Gastrocnemius medialis (tissue), 4 donors: Measurements from ENCODE around the gene HCN2. TPM values are rescaled to one million over a fixed set of nuclear protein-coding genes. Genes with fewer than 3 reads are reported as not detected.
"Not testable (repeated sequence)": the region's sequence is repeated elsewhere in the genome, so short reads cannot be mapped to it uniquely, and the experiment has no call there.

Source experiments
- ATAC-seq, 2 donors: fragments of 150-250 bp; one replicate each; pipeline ENCODE4 v1.9.1; 2016
- DNase-seq, 2 donors: peaks; one replicate each; pipeline ENCODE4 v3.0.0-alpha.2; 2019
- H3K27ac ChIP-seq, 4 donors: fragments of 200-600 bp; sonication (generic); 1 replicate in 1 of 4; 2 replicates in 3 of 4; pipeline ENCODE4 v1.5.1; 2016 to 2018; ENCODE audit warnings: mild to moderate bottlenecking in 2 of 4, moderate library complexity in 1 of 4
- H3K27me3 ChIP-seq, 3 donors: fragments of 200-600 bp; sonication (generic) in 2 of 3; 1 replicate in 1 of 3; 2 replicates in 2 of 3; pipeline versions ENCODE4 v1.5.1 to v1.6.0; 2016 to 2019; ENCODE audit warnings: mild to moderate bottlenecking in 1 of 3, moderate library complexity in 1 of 3
- H3K36me3 ChIP-seq, 2 donors: fragments of 200-600 bp; sonication (generic) in 1 of 2; one replicate each; pipeline ENCODE4 v1.5.1; 2017 to 2018
- H3K4me1 ChIP-seq, 2 donors: fragments of 200-600 bp; sonication (generic) in 1 of 2; one replicate each; pipeline ENCODE4 v1.5.1; 2016 to 2017; ENCODE audit warnings: mild to moderate bottlenecking in 2 of 2
- H3K4me3 ChIP-seq, 4 donors: fragments of 200-600 bp; sonication (generic) in 3 of 4; 1 replicate in 1 of 4; 2 replicates in 3 of 4; pipeline ENCODE4 v1.5.1; 2016 to 2019; ENCODE audit warnings: mild to moderate bottlenecking in 2 of 4
- H3K9me3 ChIP-seq, 3 donors: fragments of 200-600 bp; sonication (generic) in 2 of 3; 1 replicate in 1 of 3; 2 replicates in 2 of 3; pipeline ENCODE4 v1.5.1; 2016 to 2019
- POLR2A ChIP-seq, 2 donors: fragments of 450-650 bp; IDR thresholded peaks; one replicate each; pipeline ENCODE4 v1.6.1; 2017; ENCODE audit warnings: antibody characterized with exemption in 2 of 2, mild to moderate bottlenecking in 2 of 2, moderate library complexity in 2 of 2
- in situ Hi-C, 4 donors: fragments of 200-750 bp; cut with MboI; loops; one replicate each; pipeline versions ENCODE4 v1.15.0 to v1.8.0; 2017; ENCODE audit warnings: low sequenced_read_pairs in 4 of 4
- intact Hi-C: fragments of 100-400 bp; cut with DNase I; formaldehyde crosslinking; loops from one replicate; pipeline ENCODE4 v1.15.1; 2023; ENCODE audit warnings: low total_unique reads
- total RNA-seq, 4 donors: library from RNA; depleted of rRNA; stranded (reverse); fragments of >200 nt; gene quantifications; one replicate each; pipeline versions ENCODE4 v1.1.0 to v1.2.3, GENCODE V29; 2016
- TF ChIP-seq, protein P1 (sequence below), 5 experiments: fragments of 450-650 bp in 3 of 5; fragments of 200-600 bp in 2 of 5; sonication (generic) in 2 of 5; IDR thresholded peaks in 4 of 5; conservative IDR thresholded peaks in 1 of 5; 1 replicate in 4 of 5; 2 replicates in 1 of 5; pipeline ENCODE4 v1.5.1; 2016 to 2019; ENCODE audit warnings: antibody characterized with exemption in 5 of 5, mild to moderate bottlenecking in 3 of 5, moderate library complexity in 3 of 5

Gene HCN2
- total RNA-seq, 4 donors from 2014 or later, result 0.10 TPM; not detected in 3

DNA sequence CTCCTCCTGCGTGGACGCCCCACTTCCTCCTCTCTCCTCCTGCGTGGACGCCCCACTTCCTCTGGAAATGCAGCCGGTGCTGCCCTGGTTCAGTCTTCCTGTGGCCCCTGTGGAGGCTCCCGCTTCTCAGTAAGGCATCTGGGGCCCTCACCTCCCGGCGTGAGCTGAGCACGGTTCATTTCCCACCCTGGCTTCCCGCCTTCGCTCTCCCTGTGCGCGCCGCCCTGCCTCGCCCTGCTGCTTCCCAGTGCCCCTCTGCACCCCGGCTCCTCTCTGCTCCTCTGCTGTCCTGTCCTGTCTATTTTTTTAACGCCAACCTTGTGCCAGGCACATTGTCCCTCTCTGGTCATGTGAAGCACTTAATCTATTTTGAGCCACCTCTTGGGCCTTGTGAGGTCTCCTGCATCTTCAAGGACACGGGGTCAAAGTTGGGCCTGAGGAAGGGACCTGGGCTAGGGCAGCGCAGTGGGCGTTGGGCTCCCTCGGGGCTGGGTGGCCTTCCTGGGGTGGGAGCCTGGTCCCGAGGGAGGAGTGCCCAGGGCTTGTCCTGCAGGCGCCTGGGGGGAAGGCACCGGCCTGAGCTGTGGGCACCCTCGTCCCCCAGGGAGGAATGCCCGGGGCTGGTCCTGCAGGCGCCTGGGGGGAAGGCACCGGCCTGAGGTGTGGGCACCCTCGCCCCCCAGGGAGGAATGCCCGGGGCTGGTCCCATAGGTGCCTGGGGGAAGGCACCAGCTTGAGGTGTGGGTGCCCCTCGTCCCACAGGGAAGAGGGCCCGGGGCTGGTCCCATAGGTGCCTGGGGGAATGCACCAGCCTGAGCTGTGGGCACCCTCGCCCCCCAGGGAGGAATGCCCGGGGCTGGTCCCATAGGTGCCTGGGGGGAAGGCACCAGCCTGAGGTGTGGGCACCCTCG lies 13.0 kb downstream of the HCN2 start:
- H3K9me3 ChIP-seq, result no peaks in the 10 kb centered on the region
- H3K36me3 ChIP-seq, result no peaks in the 10 kb centered on the region
- no peak overlapping the region for H3K27ac ChIP-seq
- intact Hi-C loops (no loop called here), in situ Hi-C loops (no loop called here)
- no peaks in the 10 kb centered on the region for H3K4me1 ChIP-seq
- DNase-seq (no peak), ATAC-seq (no peak)
- peaks cover 0 to 2% (median 1%) of the 10 kb centered on the region in 3 donors for H3K27me3 ChIP-seq
- H3K4me3 ChIP-seq, result no peak overlapping the region
- TF ChIP-seq, protein P1, sequence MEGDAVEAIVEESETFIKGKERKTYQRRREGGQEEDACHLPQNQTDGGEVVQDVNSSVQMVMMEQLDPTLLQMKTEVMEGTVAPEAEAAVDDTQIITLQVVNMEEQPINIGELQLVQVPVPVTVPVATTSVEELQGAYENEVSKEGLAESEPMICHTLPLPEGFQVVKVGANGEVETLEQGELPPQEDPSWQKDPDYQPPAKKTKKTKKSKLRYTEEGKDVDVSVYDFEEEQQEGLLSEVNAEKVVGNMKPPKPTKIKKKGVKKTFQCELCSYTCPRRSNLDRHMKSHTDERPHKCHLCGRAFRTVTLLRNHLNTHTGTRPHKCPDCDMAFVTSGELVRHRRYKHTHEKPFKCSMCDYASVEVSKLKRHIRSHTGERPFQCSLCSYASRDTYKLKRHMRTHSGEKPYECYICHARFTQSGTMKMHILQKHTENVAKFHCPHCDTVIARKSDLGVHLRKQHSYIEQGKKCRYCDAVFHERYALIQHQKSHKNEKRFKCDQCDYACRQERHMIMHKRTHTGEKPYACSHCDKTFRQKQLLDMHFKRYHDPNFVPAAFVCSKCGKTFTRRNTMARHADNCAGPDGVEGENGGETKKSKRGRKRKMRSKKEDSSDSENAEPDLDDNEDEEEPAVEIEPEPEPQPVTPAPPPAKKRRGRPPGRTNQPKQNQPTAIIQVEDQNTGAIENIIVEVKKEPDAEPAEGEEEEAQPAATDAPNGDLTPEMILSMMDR (IDR thresholded peaks at IDR 0.05 in 4 of 5, conservative IDR thresholded peaks at IDR 0.05 in 1 of 5), result no peak
- TF ChIP-seq POLR2A (IDR thresholded peaks at IDR 0.05), result no peak

DNA sequence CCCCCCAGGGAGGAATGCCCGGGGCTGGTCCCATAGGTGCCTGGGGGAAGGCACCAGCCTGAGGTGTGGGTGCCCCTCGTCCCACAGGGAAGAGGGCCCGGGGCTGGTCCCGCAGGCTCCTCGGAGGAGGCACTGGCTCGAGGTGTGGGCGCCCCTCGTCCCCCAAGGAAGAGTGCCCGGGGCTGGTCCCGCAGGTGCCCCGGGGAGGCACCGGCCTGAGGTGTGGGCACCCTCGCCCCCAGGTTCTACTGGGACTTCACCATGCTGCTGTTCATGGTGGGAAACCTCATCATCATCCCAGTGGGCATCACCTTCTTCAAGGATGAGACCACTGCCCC lies 13.6 kb downstream of the HCN2 start:
- H3K9me3 ChIP-seq, H3K4me1 ChIP-seq, DNase-seq, ATAC-seq, H3K27ac ChIP-seq, H3K4me3 ChIP-seq, H3K36me3 ChIP-seq, intact Hi-C loops, H3K27me3 ChIP-seq, in situ Hi-C loops: not testable (repeated sequence)

DNA sequence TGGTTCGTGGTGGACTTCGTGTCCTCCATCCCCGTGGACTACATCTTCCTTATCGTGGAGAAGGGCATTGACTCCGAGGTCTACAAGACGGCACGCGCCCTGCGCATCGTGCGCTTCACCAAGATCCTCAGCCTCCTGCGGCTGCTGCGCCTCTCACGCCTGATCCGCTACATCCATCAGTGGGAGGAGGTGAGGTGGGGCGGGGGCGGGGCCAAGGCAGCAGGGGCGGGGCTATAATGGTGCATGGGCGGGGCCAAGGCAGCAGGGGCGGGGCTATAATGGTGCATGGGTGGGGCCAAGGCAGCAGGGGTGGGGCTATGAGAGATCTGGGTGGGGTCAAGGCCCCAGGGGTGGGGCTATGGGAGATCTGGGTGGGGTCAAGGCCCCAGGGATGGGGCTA lies 14.1 kb downstream of the HCN2 start:
- DNase-seq, H3K4me1 ChIP-seq, H3K9me3 ChIP-seq, H3K27ac ChIP-seq, H3K4me3 ChIP-seq, in situ Hi-C loops, intact Hi-C loops, H3K36me3 ChIP-seq, ATAC-seq, H3K27me3 ChIP-seq: not testable (repeated sequence)

DNA sequence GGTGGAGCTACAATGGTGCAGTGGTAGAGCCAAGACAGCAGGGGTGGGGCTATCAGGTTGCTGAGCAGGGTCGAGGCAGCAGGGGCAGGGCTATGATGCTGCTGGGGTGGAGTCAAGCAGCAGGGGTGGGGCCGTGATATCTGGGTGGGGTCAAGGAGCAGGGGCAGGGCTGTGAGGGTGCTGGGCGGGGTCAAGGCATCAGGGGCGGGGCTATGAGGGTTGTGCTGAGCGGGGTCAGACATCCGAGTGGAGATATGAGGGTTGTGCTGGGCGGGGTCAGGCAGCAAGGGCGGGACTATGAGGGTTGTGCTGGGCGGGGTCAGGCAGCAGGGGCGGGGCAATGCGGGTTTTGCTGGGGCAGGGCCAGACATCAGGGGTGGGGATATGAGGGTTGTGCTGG lies 14.7 kb downstream of the HCN2 start:
- TF ChIP-seq POLR2A (IDR thresholded peaks at IDR 0.05), result no peak
- TF ChIP-seq, protein P1 (IDR thresholded peaks at IDR 0.05 in 4 of 5, conservative IDR thresholded peaks at IDR 0.05 in 1 of 5), result no peak
- Histone ChIP-seq H3K27ac (no peak overlapping the region), H3K27me3 (peaks cover 2 to 8% (median 3%) of the 10 kb centered on the region in 3 donors), H3K4me1 (no peaks in the 10 kb centered on the region), H3K36me3 (no peaks in the 10 kb centered on the region), H3K4me3 (no peak overlapping the region), H3K9me3 (no peaks in the 10 kb centered on the region)
- in situ Hi-C loops, result no loop called here
- ATAC-seq (no peak), DNase-seq (no peak)
- intact Hi-C loops, result no loop called here

DNA sequence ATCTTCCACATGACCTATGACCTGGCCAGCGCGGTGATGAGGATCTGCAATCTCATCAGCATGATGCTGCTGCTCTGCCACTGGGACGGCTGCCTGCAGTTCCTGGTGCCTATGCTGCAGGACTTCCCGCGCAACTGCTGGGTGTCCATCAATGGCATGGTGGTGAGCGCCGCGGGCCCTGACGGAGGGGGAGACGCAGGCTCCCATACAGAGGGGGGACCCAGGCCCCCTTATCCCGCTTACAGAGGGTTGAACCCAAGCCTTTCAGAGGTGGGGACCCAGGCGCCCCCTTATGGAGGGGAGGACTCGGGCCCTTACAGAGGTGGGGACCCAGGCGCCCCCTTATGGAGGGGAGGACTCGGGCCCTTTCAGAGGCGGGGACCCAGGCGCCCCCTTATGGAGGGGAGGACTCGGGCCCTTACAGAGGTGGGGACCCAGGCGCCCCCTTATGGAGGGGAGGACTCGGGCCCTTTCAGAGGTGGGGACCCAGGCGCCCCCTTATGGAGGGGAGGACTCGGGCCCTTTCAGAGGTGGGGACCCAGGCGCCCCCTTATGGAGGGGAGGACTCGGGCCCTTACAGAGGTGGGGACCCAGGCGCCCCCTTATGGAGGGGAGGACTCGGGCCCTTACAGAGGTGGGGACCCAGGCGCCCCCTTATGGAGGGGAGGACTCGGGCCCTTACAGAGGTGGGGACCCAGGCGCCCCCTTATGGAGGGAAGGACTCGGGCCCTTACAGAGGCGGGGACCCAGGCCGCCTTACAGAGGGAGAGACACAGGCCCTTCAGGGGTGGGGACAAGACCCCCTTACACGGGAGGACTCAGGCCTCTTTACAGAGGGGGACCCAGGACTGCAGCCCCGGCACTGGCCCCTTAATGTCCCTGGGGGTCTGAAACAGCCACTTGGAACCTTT lies 15.6 kb downstream of the HCN2 start:
- H3K27ac ChIP-seq, H3K9me3 ChIP-seq, H3K27me3 ChIP-seq, intact Hi-C loops, H3K4me3 ChIP-seq, DNase-seq, in situ Hi-C loops, H3K4me1 ChIP-seq, ATAC-seq, H3K36me3 ChIP-seq: not testable (repeated sequence)
